Liver (tissue), 9 donors: ENCODE results near the gene REG1B. TPM values are rescaled to one million over a fixed set of nuclear protein-coding genes. Genes with fewer than 3 reads are reported as not detected.

Experiments used
- DNase-seq: peaks from one replicate; pipeline ENCODE4 v3.0.0-alpha.2; 2017; ENCODE audit warnings: low spot score
- H3K27ac ChIP-seq, 2 donors: one replicate each; pipeline ENCODE4 v1.7.0; 2013; ENCODE audit warnings: inconsistent platforms in 2 of 2, low read length in 2 of 2, control low read depth in 1 of 2, low read depth in 1 of 2, mild to moderate bottlenecking in 1 of 2
- H3K27me3 ChIP-seq, 4 donors: one replicate each; pipeline versions ENCODE4 v1.6.1 to v1.7.0; 2013; ENCODE audit warnings: low read length in 3 of 4, inconsistent platforms in 1 of 4, mild to moderate bottlenecking in 1 of 4, moderate library complexity in 1 of 4; ENCODE audit not compliant: control insufficient read depth in 4 of 4, insufficient read depth in 4 of 4
- H3K36me3 ChIP-seq, 4 donors: one replicate each; pipeline versions ENCODE4 v1.6.1 to v1.7.0; 2013; ENCODE audit warnings: low read length in 3 of 4, mild to moderate bottlenecking in 3 of 4, low read depth in 1 of 4, moderate library complexity in 1 of 4; ENCODE audit not compliant: control insufficient read depth in 4 of 4, insufficient read depth in 3 of 4
- H3K4me1 ChIP-seq, 4 donors: one replicate each; pipeline versions ENCODE4 v1.6.1 to v1.7.0; 2013; ENCODE audit warnings: low read length in 3 of 4, mild to moderate bottlenecking in 3 of 4, moderate library complexity in 1 of 4; ENCODE audit not compliant: control insufficient read depth in 4 of 4, insufficient read depth in 4 of 4
- H3K4me3 ChIP-seq, 3 donors: one replicate each; pipeline versions ENCODE4 v1.6.1 to v1.7.0; 2013; ENCODE audit warnings: low read length in 3 of 3, control low read depth in 1 of 3, low read depth in 1 of 3, mild to moderate bottlenecking in 1 of 3
- H3K9ac ChIP-seq, 2 donors: one replicate each; pipeline ENCODE4 v1.7.0; 2013; ENCODE audit warnings: low read length in 2 of 2, mild to moderate bottlenecking in 2 of 2, moderate library complexity in 2 of 2, control low read depth in 1 of 2, low read depth in 1 of 2
- H3K9me3 ChIP-seq, 4 donors: one replicate each; pipeline versions ENCODE4 v1.6.1 to v1.7.0; 2013; ENCODE audit warnings: low read length in 3 of 4; ENCODE audit not compliant: control insufficient read depth in 4 of 4
- EGR1 ChIP-seq, 2 donors: IDR thresholded peaks; 2 replicates each; pipeline ENCODE4 v1.6.1; 2016 to 2018; ENCODE audit warnings: antibody characterized with exemption in 2 of 2, low read depth in 2 of 2
- FOXA1 ChIP-seq: IDR thresholded peaks from 2 replicates; pipeline ENCODE4 v1.6.1; 2016; ENCODE audit warnings: antibody characterized with exemption
- FOXA2 ChIP-seq: IDR thresholded peaks from 2 replicates; pipeline ENCODE4 v1.6.1; 2016; ENCODE audit warnings: antibody characterized with exemption
- GABPA ChIP-seq, 2 donors: IDR thresholded peaks in 1 of 2; conservative IDR thresholded peaks in 1 of 2; 2 replicates each; pipeline ENCODE4 v1.6.1; 2016; ENCODE audit warnings: antibody characterized with exemption in 2 of 2, mild to moderate bottlenecking in 1 of 2, moderate library complexity in 1 of 2
- HNF4A ChIP-seq, 2 donors: conservative IDR thresholded peaks; 2 replicates each; pipeline ENCODE4 v1.6.1; 2016; ENCODE audit warnings: antibody characterized with exemption in 2 of 2, mild to moderate bottlenecking in 2 of 2
- HNF4G ChIP-seq: IDR thresholded peaks from 2 replicates; pipeline ENCODE4 v1.6.1; 2016; ENCODE audit warnings: antibody characterized with exemption
- JUND ChIP-seq, 2 donors: IDR thresholded peaks; 2 replicates each; pipeline ENCODE4 v1.6.1; 2016; ENCODE audit warnings: antibody characterized with exemption in 2 of 2
- NR2F2 ChIP-seq: IDR thresholded peaks from 2 replicates; pipeline ENCODE4 v1.6.1; 2016; ENCODE audit warnings: antibody characterized with exemption
- RAD21 ChIP-seq, 2 donors: IDR thresholded peaks; 2 replicates each; pipeline ENCODE4 v1.6.1; 2016; ENCODE audit warnings: antibody characterized with exemption in 2 of 2, mild to moderate bottlenecking in 2 of 2
- RXRA ChIP-seq, 2 donors: IDR thresholded peaks; 2 replicates each; pipeline ENCODE4 v1.6.1; 2017 to 2018; ENCODE audit warnings: antibody characterized with exemption in 2 of 2, mild to moderate bottlenecking in 1 of 2
- SP1 ChIP-seq: IDR thresholded peaks from 2 replicates; pipeline ENCODE4 v1.6.1; 2018; ENCODE audit warnings: antibody characterized with exemption, mild to moderate bottlenecking
- TAF1 ChIP-seq: conservative IDR thresholded peaks from 2 replicates; pipeline ENCODE4 v1.6.1; 2016; ENCODE audit warnings: antibody characterized with exemption, mild to moderate bottlenecking
- YY1 ChIP-seq: IDR thresholded peaks from 2 replicates; pipeline ENCODE4 v1.6.1; 2016; ENCODE audit warnings: antibody characterized with exemption, mild to moderate bottlenecking
- WGBS: extraction: QIAGEN DNeasy Blood & Tissue Kit; methylation state at CpG from one replicate; pipeline ENCODE4 v1.1.7; 2013; 5-methylcytosine and 5-hydroxymethylcytosine counted together
- polyA plus RNA-seq, 2 donors: library from polyadenylated mRNA; stranded (reverse) in 1 of 2; unstranded in 1 of 2; fragments of 200-250 nt in 1 of 2; fragments of >200 nt in 1 of 2; fragmentation: Nextera tagmentation in 1 of 2; extraction: Ambion mirVana in 1 of 2; gene quantifications; one replicate each; pipeline versions ENCODE4 v1.2.1 to v1.2.3, GENCODE V29; 2013 to 2015
- total RNA-seq, 2 donors: library from RNA; depleted of rRNA; stranded (reverse); fragments of >200 nt; gene quantifications; one replicate each; pipeline ENCODE4 v1.2.3, GENCODE V29; 2014
- TF ChIP-seq, protein P1 (sequence below): fragments of 150-350 bp; IDR thresholded peaks from 2 replicates; pipeline ENCODE4 v1.5.1; 2017; ENCODE audit warnings: improper control_type of control experiment, low read depth, low read length; ENCODE audit not compliant: missing input control
- TF ChIP-seq, protein P2 (sequence below): IDR thresholded peaks from 2 replicates; pipeline ENCODE4 v1.6.1; 2016; ENCODE audit warnings: antibody characterized with exemption
- TF ChIP-seq, protein P3 (sequence below): IDR thresholded peaks from 2 replicates; pipeline ENCODE4 v1.6.1; 2016; ENCODE audit warnings: antibody characterized with exemption, mild to moderate bottlenecking
- TF ChIP-seq, protein P4 (sequence below): IDR thresholded peaks from 2 replicates; pipeline ENCODE4 v1.6.1; 2016; ENCODE audit warnings: antibody characterized with exemption
- TF ChIP-seq, protein P5 (sequence below): IDR thresholded peaks from 2 replicates; pipeline ENCODE4 v1.6.1; 2016; ENCODE audit warnings: antibody characterized with exemption
- donor health status: healthy.
- donor health status: healthy.
- donor health status: healthy.
- donor health status: healthy.
- donor health status: healthy.

REG1B gene
- total and polyA plus RNA-seq, 4 donors, result 0.18 TPM; not detected in 3

DNA sequence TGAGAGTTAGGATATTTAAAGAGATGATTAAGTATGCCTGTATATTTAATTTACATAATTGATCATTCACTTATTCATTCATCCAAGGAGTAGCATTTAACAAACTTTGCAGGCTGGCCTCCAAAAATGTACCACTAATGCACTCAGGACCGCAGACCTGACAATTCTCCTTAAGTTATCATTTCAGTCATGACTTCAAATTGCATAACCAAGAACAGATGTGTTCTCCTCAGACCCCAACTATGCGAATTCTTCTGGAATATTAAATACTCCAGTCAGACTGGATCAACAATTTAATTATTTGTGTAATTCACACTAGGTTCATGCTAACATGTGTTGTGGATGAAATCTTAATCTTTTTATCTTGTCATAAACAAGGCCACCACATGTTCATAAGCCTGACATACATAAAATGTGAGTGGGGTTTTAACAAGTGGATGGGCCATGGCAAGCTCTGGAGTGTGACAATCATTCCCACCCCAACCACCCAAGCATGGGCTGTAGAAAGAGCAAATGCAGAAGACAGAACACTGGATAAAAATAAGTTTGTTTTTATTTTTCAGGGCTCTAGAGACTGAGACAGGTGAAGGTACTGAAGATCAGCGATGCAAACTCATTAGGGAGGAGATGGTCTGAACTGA, 3.2 kb downstream of the REG1B start:
- TF ChIP-seq YY1, result no peak
- TF ChIP-seq HNF4A (conservative IDR thresholded peaks at IDR 0.05), result no peak
- no peak for TF ChIP-seq TAF1
- TF ChIP-seq EGR1 (IDR thresholded peaks at IDR 0.05; ENCODE audit: low read depth in 2 of 2), result no peak
- TF ChIP-seq RXRA (IDR thresholded peaks at IDR 0.05), result no peak
- TF ChIP-seq RAD21 (IDR thresholded peaks at IDR 0.05), result no peak
- TF ChIP-seq NR2F2, result no peak
- H3K4me1 ChIP-seq, result no peaks in the 10 kb centered on the region
- no peaks in the 10 kb centered on the region for H3K9me3 ChIP-seq
- H3K4me3 ChIP-seq, result no peak overlapping the region
- DNase-seq, result no peak
- WGBS, result 70% methylated on average over 3 of the region's 3 CpGs
- no peak overlapping the region for H3K9ac ChIP-seq
- no peaks in the 10 kb centered on the region for H3K27me3 ChIP-seq
- no peak overlapping the region for H3K27ac ChIP-seq
- no peaks in the 10 kb centered on the region for H3K36me3 ChIP-seq

DNA sequence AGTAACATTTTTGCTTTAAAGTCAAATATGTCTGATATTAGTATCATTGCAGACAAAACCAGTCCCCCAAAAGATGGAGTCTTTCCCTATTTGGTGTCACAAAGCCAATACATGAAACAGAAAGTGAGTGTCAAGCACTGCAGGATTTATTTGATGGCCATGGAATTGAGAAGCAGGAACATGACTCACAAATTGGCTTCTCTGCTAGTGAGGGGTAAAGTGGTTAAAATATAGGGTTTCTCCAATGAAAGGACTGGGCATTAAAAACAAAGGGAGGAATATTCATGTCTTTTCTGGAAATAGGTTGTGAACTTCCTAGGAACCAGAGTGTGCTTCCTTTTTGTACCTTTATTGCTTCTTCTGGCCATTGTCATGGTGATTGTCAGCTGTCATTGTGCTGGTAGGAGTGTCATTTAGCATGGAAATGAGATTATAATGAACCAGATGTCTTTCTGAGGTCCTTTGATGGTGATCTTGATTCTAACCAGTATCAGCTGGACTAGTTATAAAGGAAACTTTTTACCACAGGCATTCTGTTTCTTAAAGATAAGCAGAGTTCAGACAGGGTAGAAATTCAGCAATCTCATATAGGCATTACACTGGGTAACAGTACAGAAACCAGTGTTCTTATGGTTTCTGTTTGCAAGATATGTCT, 4.1 kb downstream of the REG1B start:
- no peak for TF ChIP-seq GABPA (IDR thresholded peaks at IDR 0.05 in 1 of 2, conservative IDR thresholded peaks at IDR 0.05 in 1 of 2)
- no peak for TF ChIP-seq TAF1
- TF ChIP-seq, protein P1, sequence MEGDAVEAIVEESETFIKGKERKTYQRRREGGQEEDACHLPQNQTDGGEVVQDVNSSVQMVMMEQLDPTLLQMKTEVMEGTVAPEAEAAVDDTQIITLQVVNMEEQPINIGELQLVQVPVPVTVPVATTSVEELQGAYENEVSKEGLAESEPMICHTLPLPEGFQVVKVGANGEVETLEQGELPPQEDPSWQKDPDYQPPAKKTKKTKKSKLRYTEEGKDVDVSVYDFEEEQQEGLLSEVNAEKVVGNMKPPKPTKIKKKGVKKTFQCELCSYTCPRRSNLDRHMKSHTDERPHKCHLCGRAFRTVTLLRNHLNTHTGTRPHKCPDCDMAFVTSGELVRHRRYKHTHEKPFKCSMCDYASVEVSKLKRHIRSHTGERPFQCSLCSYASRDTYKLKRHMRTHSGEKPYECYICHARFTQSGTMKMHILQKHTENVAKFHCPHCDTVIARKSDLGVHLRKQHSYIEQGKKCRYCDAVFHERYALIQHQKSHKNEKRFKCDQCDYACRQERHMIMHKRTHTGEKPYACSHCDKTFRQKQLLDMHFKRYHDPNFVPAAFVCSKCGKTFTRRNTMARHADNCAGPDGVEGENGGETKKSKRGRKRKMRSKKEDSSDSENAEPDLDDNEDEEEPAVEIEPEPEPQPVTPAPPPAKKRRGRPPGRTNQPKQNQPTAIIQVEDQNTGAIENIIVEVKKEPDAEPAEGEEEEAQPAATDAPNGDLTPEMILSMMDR, result no peak
- TF ChIP-seq, protein P2, sequence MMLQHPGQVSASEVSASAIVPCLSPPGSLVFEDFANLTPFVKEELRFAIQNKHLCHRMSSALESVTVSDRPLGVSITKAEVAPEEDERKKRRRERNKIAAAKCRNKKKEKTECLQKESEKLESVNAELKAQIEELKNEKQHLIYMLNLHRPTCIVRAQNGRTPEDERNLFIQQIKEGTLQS, result no peak
- no peak for TF ChIP-seq RXRA (IDR thresholded peaks at IDR 0.05)
- no peak for TF ChIP-seq FOXA1
- no peak for TF ChIP-seq EGR1 (IDR thresholded peaks at IDR 0.05; ENCODE audit: low read depth in 2 of 2)
- TF ChIP-seq HNF4G, result no peak
- TF ChIP-seq YY1, result no peak
- TF ChIP-seq, protein P3, sequence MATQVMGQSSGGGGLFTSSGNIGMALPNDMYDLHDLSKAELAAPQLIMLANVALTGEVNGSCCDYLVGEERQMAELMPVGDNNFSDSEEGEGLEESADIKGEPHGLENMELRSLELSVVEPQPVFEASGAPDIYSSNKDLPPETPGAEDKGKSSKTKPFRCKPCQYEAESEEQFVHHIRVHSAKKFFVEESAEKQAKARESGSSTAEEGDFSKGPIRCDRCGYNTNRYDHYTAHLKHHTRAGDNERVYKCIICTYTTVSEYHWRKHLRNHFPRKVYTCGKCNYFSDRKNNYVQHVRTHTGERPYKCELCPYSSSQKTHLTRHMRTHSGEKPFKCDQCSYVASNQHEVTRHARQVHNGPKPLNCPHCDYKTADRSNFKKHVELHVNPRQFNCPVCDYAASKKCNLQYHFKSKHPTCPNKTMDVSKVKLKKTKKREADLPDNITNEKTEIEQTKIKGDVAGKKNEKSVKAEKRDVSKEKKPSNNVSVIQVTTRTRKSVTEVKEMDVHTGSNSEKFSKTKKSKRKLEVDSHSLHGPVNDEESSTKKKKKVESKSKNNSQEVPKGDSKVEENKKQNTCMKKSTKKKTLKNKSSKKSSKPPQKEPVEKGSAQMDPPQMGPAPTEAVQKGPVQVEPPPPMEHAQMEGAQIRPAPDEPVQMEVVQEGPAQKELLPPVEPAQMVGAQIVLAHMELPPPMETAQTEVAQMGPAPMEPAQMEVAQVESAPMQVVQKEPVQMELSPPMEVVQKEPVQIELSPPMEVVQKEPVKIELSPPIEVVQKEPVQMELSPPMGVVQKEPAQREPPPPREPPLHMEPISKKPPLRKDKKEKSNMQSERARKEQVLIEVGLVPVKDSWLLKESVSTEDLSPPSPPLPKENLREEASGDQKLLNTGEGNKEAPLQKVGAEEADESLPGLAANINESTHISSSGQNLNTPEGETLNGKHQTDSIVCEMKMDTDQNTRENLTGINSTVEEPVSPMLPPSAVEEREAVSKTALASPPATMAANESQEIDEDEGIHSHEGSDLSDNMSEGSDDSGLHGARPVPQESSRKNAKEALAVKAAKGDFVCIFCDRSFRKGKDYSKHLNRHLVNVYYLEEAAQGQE, result no peak
- TF ChIP-seq RAD21 (IDR thresholded peaks at IDR 0.05), result no peak
- no peak for TF ChIP-seq NR2F2
- TF ChIP-seq, protein P4, sequence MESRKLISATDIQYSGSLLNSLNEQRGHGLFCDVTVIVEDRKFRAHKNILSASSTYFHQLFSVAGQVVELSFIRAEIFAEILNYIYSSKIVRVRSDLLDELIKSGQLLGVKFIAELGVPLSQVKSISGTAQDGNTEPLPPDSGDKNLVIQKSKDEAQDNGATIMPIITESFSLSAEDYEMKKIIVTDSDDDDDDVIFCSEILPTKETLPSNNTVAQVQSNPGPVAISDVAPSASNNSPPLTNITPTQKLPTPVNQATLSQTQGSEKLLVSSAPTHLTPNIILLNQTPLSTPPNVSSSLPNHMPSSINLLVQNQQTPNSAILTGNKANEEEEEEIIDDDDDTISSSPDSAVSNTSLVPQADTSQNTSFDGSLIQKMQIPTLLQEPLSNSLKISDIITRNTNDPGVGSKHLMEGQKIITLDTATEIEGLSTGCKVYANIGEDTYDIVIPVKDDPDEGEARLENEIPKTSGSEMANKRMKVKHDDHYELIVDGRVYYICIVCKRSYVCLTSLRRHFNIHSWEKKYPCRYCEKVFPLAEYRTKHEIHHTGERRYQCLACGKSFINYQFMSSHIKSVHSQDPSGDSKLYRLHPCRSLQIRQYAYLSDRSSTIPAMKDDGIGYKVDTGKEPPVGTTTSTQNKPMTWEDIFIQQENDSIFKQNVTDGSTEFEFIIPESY, result no peak
- TF ChIP-seq HNF4A (conservative IDR thresholded peaks at IDR 0.05), result no peak
- no peak for TF ChIP-seq SP1
- TF ChIP-seq, protein P5, sequence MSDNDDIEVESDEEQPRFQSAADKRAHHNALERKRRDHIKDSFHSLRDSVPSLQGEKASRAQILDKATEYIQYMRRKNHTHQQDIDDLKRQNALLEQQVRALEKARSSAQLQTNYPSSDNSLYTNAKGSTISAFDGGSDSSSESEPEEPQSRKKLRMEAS, result no peak
- no peak for TF ChIP-seq JUND (IDR thresholded peaks at IDR 0.05)
- no peak for TF ChIP-seq FOXA2
- Histone ChIP-seq H3K36me3 (no peaks in the 10 kb centered on the region), H3K4me1 (no peaks in the 10 kb centered on the region), H3K27me3 (no peaks in the 10 kb centered on the region), H3K4me3 (no peak overlapping the region), H3K27ac (no peak overlapping the region), H3K9ac (no peak overlapping the region), H3K9me3 (no peaks in the 10 kb centered on the region)
- DNase-seq, result no peak
